ENCODE results near the gene ERI3.
A peak's percentile ranks its signal among the peaks of the same experiment; 100 is the strongest.

The ERI3 gene

GRCh38 chr1:44314452-44314851 is 40.6 kb downstream of the ERI3 start:
- DNase-seq, result no peak

DNA sequence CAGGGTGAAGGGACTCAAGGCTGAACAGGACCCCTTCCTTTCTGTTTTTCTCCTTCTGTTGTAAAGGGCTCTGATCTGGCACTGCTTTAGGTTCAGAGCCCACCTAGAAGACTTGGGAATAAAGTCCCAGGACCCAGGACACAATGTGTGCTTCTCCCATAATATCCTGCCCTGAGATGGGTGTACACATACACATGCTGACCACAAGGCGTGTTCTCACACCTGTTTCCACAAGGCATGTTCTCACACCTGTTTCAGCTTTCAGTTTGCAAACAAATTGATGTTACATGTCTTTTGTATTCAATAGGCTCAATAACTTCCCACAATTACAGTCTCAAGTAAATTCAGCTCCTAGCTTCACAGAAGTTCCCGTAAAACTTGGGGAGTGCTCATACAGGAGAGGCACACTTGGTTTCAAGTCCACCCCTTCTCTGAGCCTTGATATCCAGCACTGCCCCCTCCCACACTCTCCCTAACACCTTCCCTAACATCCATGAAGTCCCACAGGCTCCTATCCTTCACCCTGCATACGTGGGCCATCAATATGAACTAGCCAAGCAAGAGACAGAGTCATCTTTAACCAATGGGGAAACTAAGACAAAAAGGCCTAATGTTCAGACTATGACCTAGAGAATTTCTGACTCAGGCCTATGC is 41.7 kb downstream of the ERI3 start:
- no peak for DNase-seq

- DNase-seq, result no peak
Measured at GRCh38 chr1:44312399-44313196, 42.5 kb downstream of the ERI3 start.

- no peak for DNase-seq
Measured at GRCh38 chr1:44310006-44310405, 45.1 kb downstream of the ERI3 start.

DNA sequence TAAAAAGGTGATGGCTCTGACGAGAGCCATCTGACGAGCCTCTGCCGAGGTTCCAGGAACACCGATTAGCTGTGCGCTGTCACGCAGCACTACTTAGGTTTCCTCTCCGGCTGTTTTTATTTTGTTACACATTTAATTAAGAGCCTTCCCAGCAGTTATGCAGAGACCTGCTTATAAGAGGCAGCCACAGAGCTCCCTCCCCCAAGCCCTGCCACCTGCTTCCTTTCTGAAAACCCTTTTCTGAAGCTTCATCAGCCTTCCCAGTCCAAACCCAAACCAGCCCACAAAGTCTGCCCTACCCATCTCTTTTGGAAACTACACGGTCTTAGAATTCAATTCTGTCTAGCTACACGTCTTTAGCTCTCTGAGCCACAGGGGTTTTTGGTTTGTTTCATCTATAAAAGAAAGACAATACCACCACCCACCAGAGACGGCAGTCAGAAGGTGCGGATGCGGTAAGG is 49.1 kb downstream of the ERI3 start:
- DNase-seq, result peak; percentile 11 to 18

DNA sequence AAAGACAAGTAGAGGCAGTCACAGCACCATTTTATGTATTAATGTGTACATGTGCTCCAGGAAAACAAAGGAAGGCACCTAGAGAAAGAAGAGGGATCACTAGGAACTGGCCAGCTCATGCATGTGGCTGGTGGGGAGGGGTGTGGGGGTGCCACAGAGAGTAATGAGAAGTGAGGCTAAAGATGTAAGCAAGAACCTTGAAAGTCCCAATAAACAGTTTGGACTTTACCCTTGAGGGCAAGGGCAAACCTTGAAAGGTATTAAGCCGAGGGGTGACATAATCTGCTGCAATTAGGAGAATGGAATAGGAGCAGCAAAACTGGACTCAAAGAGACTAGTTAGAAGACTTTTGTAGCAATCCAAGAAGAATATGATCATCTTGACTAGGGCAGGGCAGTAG is 51.5 kb downstream of the ERI3 start:
- no peak for DNase-seq

DNA sequence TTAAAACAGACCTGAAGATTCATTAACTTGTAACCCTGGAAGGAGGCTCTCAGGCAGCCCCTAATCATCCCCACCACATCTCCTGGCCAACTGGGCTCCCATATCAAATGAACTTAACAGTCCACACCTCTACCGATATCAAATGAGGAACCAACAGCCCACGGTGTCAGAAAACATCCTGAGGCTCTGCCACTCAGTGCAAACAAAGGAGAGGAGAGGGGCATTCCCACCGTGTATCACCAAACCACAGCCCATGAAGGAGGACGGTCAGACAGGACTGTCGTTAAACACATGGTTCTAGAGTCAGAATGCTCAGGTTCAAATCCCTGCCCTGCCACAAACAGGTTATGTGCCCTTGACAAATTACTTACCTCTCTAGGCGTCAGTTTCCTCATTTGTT is 52.5 kb downstream of the ERI3 start:
- DNase-seq, result no peak

- DNase-seq, result no peak
Measured at GRCh38 chr1:44301442-44301841, 53.6 kb downstream of the ERI3 start.

DNA sequence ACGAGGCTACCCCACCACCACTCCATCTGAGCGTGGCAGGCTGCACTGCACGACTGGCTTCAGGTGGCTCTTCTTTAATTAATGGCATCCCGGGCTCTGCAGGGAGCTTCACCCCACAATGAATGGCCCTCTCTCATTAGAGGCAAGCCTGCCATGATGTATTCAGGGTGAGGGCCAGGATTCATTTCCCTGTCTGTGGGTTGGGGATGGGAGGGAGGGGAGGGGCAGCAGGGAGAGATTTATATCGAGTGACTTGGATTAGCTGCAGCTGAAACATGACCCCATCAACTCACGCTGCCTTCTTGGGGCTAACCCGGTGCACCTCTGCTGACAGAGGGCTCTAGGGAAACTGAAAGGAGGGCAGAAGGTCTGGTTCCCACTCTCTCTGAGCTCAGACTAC is 54.2 kb downstream of the ERI3 start:
- DNase-seq, result no peak

- DNase-seq, result no peak
Measured at GRCh38 chr1:44297695-44298400, 57.2 kb downstream of the ERI3 start.

DNA sequence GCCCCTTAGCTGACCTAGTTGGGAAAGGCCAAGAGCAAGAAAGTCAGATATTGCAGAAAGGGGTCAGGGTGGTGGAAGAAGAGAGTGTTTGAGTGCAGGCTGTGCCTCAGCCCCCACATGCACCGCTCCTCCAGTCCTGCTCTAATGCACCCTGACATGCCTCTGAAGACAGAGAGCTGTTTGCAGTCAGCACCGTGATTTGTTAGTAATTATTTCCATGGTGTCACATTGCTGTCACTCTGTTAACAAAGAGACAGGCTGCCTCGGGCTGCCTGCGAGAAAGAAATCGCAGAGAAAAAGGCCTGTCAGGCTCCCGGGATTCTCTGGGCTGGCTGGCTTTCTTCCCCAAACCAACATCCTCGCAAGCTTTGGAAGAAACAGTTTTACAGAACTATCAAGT is 58.3 kb downstream of the ERI3 start:
- DNase-seq, result no peak

DNA sequence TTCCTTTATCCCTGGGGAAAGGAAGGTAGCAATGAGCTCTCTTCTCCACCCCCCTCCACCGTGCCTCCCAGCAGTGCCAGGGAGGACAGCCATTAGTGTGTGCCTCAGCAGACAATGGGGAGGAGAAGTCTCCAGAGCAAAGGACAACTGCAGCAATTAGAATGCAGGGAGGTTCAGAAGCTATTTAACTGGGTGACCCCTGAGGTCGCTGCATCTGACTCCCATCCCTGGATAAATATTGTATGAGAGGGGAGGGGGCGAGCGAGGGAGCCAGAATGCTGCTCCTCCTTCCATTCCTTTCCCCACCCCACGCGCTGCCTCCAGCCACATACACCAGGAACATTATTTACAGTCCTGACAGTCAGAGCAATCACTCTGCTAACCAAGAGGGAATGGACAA is 59.0 kb downstream of the ERI3 start:
- DNase-seq, result no peak

- DNase-seq, result no peak
Measured at GRCh38 chr1:44294588-44295007, 60.5 kb downstream of the ERI3 start.

GRCh38 chr1:44293761-44294315 is 61.2 kb downstream of the ERI3 start:
- DNase-seq, result no peak

GRCh38 chr1:44292651-44293050 is 62.4 kb downstream of the ERI3 start:
- DNase-seq, result no peak

DNA sequence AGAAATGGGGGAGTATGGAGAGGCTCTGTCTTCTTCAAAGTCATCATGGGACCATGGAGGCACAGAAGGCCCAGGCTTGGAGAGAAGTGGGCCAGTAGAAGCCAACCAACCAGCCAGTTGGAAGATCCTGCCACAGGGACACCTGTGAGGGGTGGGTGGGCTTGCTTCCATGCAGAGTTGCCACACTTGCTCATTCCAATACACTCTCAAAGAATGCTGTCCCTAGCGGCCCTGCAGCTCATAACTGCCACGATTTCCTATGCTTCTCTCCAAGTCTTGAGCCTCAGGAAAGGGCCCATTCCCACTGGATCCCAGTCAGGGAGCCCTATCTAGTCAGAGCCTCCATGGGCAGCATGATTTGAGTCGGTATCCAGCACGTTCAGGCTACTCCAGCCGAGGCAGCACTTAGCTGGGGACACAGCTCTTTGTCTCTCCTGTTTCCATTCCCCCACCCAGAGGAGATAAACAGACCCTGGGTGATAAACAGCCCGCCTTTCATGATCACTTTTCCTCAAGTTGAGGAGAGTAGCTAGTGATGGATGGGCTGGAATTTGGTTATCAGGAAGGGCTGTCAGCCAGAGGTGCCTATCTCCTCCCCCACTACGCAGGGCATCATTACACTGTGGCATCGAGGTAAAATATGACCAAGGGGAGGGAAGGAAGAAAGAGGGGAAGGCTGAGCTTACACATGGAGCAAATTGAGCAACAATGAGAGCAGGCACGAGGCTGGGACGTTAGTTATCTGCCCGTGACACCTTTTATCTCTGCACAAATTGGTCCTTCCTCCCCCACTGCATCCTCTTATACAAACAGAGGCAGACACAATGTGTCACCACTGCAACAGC is 64.6 kb downstream of the ERI3 start:
- DNase-seq, result no peak

DNA sequence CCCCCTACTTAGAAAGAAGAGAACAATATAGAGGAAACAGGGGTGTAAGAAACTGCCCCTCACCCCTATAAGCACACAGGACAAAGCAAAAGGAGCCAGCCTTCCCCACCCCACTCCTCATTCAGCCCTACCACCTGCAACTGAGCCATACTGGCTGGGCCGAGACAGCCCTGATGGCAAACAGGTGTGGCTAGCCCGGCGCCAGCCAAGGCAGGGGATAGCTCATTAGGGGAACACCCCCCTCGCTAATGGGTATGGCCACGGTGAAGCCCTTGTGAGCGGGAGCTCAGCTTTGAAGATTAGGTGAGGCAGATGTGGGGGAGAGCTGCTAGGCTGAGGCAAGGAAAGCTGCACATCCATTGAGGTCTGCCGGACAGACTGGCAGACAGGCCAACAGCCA is 65.5 kb downstream of the ERI3 start:
- no peak for DNase-seq

- DNase-seq, result no peak
Measured at GRCh38 chr1:44288883-44289282, 66.2 kb downstream of the ERI3 start.

DNA sequence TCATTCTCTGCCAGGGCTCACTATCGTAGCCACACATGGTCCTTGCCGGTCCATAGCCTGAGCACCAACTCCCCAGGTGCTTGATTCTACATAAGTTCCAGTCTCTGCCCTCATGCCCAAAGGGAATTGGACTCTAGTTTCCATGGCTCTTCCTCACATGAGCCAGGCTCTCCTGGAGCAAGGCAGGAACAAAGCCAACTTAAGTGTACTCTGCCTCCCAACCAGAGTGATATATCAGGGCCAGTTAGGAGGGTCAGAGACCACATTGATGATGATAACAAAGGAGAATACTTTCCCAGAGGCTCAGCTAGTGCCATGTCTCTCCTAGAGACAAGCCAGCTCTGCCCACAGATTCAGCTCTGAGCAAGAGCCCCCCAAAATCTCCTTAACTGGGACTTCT is 70.9 kb downstream of the ERI3 start:
- DNase-seq, result no peak

- no peak for DNase-seq
Measured at GRCh38 chr1:44283524-44284173, 71.4 kb downstream of the ERI3 start.

DNA sequence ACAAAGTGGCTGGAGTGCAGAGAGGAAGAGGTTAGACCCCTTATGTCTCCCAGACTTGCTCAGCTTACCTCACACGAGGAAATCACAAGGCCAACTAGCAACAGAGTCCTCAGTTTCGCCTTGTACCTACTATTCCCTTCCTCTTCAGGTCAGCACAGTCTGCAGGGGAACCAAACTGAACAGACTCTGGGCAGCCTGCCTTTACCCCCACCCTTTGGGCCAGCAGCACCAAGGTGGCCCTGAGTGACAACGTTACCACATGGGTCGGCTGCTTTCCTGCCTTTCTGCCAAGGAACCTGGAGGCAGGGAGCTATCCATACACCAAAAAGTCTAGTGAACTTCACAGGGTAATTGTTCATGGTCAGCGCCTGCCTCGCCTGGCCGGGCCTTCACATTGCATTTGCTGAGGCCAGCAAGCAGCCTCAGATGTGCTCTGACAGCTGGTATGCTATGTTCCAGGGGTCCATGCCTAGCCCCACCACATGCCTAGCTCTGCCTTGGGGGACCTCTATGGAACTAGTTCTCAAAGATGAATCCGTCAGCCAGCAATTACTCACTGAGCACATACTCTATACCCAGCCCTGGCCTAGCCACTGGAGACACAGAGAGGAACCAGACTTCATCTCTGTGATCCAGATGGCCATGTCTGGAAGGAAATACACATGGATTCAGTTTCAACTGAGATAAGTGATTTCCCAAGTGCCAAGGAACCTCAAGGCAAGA is 72.2 kb downstream of the ERI3 start:
- no peak for DNase-seq

Measured in stimulated activated CD4-positive, alpha-beta T cell treated with anti-CD3 and anti-CD28 coated beads, Interleukin-2, amount 100 ng/mL, for 24 hours (primary cell).